Measurements from ENCODE around the gene ERV3-1.
"Not testable (repeated sequence)": the region's sequence is repeated elsewhere in the genome, so short reads cannot be mapped to it uniquely, and the experiment has no call there.

GRCh38 chr7:65046329-65046728 is 39.8 kb upstream of the ERV3-1 start:
- TF ChIP-seq CTCF (conservative IDR thresholded peaks at IDR 0.05; ENCODE audit: low read depth, low read length); EZH2 (IDR thresholded peaks at IDR 0.05; ENCODE audit: borderline replicate concordance, low read depth, low read length, poor library complexity, severe bottlenecking): not testable (repeated sequence)
